HG03457 (cell line): ENCODE data around the gene NEU3.
"Not testable (repeated sequence)": the region's sequence is repeated elsewhere in the genome, so short reads cannot be mapped to it uniquely, and the experiment has no call there.

Experiments used
- ATAC-seq: cut with Tn5 transposase; IDR thresholded peaks from one replicate; pipeline ENCODE4 v1.9.1; 2021; ENCODE audit warnings: moderate number of reproducible peaks; ENCODE audit not compliant: unreplicated experiment

NEU3 gene

GRCh38 chr11:75028321-75028720 lies 39.6 kb downstream of the NEU3 start:
- ATAC-seq: no peak

- no peak for ATAC-seq
Measured at GRCh38 chr11:75028724-75029123, 40.0 kb downstream of the NEU3 start.

- no peak for ATAC-seq
Measured at GRCh38 chr11:75029836-75030631, 41.3 kb downstream of the NEU3 start.

DNA sequence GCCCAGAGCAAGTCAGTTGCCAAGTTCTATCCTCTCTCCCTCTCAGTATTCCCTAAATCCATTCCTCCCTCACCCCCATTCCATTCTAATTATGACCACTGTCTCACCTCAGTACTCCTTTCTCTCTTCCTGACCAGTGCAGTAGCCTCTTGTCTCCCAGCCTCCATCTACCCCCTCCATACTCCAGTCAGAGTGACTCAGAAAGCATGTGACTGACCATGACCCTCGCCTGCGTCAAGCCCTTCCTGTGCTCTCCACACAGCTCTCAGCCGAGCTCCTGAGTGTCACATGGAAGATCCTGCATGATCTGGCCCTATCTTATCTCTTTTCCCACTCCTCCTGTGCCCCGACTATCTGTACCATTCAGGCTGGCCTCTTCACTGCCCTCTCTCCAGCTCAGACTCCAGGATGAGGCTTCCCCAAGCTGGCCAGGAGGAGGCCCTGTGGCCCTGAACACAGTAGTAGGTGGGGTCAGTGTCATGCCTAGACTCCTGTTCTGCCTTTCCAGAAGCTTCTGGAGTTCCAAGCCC lies 42.6 kb downstream of the NEU3 start:
- ATAC-seq: no peak

DNA sequence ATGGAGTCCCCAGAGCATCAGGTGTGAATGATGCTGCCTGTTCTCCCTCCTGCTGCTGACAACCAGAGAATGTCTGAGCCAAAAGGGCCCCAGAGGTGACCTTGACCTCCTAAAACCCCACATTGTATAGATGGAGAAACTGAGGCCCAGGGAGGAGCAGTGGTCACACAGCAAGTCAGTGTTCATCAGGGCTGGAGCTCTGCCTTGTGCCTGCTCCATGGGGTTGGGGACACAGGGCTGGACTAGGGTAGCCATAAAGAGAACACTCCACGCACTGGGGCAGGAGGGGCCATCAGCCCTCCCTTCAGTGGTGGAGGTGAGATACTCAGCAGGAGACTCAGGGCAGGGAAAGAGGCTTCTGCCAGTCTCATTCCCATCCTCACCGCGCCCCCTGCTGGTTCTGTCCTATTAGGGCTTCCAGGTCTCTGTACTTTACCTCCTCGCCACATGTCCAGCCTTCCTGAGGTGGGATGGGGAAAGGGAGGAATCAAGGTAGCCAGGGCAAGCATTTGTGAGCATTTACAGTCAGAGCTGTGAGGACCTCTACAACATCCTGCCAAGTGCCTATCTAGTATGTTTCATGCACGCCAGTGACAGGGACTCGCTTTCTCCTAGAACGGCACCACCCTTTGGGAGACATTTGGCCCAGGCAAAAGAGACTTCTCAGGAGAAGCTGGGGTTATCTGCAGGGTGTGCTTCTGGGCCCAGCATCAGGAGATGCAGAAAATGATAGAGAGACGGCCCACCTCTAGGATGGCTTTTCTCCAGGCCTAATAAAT lies 43.2 kb downstream of the NEU3 start:
- no peak for ATAC-seq

- no peak for ATAC-seq
Measured at GRCh38 chr11:75032550-75032935, 43.8 kb downstream of the NEU3 start.

DNA sequence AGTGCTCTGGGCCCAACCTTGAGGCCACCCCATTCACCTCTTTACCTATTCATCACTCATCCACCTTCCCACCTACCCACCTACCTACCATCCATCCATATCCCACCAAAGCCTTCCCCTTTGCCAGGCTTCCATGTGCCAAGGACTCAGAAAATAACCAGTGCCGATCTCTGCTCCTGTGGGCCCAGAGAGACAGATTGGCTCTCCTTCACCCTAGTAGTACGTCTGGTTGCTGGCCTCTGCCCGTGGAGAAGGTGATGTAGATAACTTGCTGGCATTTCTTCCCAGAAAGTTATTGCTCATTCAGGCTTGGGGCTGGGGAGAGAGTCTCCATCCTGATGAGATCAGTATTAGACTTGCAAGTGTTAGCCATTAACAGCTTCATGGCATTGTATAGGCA lies 45.2 kb downstream of the NEU3 start:
- no peak for ATAC-seq

DNA sequence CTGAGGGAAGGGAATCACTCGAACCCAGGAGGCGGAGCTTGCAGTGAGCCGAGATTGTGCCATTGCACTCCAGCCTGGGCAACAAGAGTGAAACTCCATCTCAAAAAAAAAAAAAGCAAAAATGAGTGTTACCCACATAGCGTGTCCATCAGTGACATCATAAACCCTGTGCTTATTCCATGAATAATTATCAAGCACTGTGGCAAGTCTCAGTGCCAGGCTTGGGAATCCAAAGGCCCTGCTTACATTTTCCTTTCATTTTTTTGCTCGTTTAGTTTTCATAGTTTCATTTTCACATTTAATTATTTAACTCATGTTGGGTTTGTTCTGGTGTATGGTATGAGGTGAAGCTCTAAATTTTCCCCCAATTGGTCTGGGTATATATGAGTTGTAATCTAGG lies 46.5 kb downstream of the NEU3 start:
- no peak for ATAC-seq

DNA sequence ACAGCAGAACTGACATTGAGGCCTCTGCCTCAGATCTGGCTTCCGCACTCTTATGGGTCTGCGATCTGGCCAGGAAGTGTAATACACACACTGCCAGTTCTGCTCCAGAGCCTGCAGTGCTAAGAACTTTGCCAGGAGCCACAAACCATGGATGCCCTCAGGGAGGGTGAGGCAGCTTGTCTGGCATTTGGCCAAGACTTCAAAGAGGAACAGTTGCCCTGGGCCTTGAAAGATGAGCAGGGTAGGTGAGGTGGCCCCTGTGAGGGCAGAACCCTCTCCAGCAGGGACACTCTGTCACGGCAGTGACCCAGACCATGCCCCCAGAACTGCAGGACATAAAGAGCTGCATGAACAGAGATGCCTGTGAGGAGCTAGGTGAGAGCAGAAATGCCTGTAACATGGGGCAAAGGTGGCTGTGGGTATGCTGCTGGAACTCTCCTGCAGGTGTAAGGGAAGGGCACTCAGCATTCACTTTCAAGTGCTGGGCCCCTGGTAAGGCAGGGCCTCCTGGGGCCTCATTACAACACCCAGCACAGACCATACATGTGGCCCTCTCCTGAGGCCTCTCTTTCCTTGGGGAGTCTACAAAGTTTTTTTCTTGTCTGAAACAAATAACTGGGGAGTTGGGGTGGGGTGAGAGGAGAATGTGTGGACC lies 47.3 kb downstream of the NEU3 start:
- no peak for ATAC-seq

- no peak for ATAC-seq
Measured at GRCh38 chr11:75040167-75040770, 51.5 kb downstream of the NEU3 start.

DNA sequence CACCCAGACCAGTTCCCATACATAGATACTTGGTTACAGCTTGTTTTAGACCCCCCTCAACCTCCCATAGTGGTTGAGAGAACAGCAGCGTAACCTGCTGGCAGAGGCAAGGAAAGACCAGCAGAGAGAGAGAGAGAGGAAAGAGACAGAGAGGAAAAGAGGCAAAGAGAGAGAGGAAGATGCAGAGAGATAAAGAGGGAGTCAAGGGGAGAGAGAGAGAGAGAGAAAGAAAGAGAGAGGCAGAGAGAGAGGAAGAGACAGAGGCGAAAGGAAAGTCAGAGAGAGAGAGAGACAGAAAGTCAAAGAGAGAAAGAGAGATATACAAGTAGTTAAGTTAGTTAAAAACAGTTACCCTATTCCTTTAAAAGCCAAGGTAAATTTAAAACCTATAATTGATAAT lies 52.5 kb downstream of the NEU3 start:
- no peak for ATAC-seq

DNA sequence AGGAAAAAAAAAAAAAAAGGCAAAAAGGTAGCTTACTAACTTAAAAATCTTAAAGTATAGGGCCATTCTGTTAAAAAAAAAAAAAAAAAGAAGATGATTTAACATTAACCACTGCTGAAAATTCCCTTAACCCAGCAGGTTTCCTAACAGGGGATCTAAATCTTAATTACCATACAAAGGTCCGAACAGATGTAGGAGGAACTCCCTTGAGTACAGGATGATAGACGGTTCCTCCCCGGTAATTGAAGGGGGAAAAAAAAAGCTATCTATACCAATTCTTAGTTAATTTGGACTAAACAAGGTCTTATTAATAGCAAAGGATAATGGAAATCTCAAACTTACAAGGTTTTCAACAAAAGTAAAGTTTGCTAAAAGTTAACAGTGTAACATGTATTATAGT lies 53.1 kb downstream of the NEU3 start:
- ATAC-seq: not testable (repeated sequence)

DNA sequence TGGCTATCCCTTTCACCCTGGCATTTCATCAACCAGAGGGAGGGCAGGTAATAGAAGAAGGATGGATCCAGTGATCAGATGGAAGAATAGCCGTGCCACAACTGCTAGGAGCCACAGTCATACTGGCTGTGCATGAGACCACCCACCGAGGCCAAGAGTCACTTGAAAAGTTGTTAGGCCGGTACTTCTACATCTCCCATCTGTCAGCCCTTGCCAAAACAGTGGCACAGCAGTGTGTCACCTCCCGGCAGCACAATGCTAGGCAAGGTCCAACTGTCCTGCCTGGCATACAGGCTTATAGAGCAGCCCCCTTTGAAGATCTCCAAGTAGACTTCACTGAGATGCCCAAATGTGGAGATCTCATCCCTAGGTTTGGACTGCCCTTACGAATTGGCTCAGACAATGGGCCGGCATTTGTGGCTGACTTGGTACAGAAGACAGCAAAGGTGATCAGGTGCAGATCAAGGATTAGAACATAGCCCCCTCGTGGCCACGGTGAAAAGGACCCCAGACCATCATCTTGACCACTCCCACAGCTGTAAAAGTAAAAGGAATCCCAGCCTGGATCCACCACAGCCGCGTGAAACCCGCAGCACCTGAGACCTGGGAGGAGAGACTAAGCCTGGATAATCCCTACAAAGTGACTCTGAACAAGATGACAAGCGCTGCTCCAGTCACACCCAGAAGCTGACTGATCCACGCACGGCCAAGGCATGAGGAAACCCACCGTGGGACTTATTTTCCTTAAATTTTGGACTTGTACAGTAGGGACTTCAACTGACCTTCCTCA lies 55.8 kb downstream of the NEU3 start:
- ATAC-seq: not testable (repeated sequence)

DNA sequence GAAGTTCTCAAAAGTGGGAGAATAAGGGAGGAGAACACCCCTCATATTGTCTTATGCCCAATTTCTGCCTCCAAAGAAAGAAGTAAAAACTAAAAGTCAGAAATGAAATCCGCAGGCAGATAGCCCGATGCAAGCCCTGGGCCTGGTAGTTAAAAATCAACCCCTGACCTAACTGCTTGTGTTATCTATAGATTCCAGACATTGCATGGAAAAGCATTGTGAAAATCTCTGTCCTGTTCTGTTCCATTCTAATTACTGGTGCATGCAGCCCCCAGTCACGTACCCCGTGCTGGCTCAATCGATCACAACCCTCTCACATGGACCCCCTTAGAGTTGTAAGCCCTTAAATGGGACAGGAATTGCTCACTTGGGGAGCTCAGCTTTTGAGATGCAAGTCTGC lies 57.9 kb downstream of the NEU3 start:
- not testable (repeated sequence) for ATAC-seq

DNA sequence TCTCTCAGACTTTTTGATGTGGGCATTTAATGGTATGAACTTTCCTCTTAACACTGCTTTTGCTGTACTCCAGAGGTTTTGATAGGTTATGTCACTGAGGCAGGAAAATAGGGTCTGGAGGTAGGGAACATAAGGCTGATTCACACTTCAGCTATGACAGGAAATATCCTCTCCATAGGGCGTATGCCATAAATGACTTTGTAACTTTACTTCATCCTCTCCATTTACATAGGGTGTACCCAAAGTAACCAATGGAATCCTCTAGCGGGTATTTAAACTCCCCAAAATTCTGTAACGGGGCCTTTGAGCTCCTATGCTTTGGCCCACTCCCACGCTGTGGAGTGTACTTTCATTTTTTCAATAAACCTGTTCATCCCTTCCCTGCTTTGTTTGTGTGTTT lies 58.5 kb downstream of the NEU3 start:
- no peak for ATAC-seq

DNA sequence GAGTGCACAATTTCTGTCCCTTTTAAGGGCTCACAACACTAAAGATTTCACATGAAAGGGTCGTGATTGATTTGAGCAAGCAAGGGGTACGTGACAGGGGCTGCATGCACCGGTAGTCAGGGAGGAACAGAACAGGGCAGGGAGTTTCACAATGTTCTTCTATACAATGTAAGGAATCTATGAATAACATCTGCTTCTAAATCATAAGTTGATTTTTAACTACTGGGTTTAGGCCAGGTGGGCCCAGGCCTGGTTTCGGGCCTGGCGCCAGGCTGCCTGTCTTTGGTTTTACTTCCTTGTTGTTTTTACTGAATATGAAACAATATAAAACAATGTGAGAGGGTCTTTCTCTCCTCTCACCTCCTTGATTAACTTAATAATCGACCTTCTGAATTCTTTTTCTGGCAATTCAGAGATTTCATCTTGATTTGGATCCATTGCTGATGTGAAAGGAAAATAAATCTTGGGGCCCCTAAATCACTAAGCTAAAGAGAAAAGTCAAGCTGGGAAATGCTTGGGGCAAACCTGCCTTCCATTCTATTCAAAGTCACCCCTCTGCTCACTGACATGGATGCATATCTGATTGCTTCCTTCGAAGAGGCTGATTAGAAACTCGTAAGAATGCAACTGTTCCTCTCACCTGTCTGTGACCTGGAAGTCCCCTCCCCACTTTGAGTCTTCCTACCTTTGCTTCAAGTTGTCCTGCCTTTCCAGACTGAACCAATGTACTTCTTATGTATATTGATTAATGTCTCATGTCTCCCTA lies 61.0 kb downstream of the NEU3 start:
- not testable (repeated sequence) for ATAC-seq

- no peak for ATAC-seq
Measured at GRCh38 chr11:75050516-75050915, 61.8 kb downstream of the NEU3 start.

- ATAC-seq: no peak
Measured at GRCh38 chr11:75051043-75051442, 62.3 kb downstream of the NEU3 start.

DNA sequence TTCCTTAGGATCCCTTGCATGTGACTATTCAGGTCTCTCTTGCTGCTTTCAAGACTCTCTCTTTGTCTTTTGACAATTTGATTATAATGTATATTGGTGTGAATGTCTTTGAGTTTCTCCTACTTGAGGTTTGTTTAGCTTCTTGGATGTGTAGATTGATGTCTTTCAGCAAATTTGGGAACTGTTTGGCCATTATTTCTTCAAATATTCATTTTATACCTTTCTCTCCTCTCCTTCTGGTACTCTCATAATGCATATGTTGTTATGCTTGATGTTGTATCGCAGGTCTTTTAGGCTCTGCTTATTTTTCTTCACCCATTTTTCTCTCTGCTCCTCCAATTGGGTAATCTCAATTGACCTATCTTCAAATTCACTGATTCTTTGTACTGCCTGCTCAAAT lies 63.7 kb downstream of the NEU3 start:
- no peak for ATAC-seq

DNA sequence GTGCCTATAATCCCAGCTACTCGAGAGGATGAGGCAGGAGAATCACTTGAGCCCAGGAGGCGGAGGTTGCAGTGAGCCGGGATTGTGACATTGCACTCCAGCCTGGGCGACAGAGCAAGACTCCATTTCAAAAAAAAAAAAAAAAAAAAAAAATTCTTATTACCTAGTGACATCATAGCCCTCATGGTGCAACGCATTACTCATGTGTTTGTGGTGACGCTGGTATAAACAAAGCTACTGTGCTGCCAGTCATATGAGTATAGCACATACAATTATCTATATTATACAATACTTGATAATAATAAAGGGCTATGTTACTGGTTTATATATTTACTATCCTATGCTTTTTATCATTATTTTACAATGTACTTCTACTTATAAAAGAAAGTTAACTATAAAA lies 66.8 kb downstream of the NEU3 start:
- no peak for ATAC-seq
